Left ventricle myocardium inferior (tissue), 1 donor: ENCODE results near the gene R3HDM2. TPM values are rescaled to one million over a fixed set of nuclear protein-coding genes. Genes with fewer than 3 reads are reported as not detected.

Experiments used
- DNase-seq: peaks from one replicate; pipeline ENCODE4 v3.0.0-alpha.2; 2020
- H3K27ac ChIP-seq: fragments of 200-600 bp; replicated peaks from 2 replicates; pipeline ENCODE4 v1.8.0; 2021
- H3K27me3 ChIP-seq: fragments of 200-600 bp; 2 replicates; pipeline ENCODE4 v1.8.0; 2021; ENCODE audit warnings: low read depth
- H3K36me3 ChIP-seq: fragments of 200-600 bp; 2 replicates; pipeline ENCODE4 v1.8.0; 2021
- H3K4me1 ChIP-seq: fragments of 200-600 bp; 2 replicates; pipeline ENCODE4 v1.8.0; 2021
- H3K4me3 ChIP-seq: fragments of 200-600 bp; 2 replicates; pipeline ENCODE4 v1.8.0; 2021; ENCODE audit warnings: mild to moderate bottlenecking, moderate library complexity
- H3K9me3 ChIP-seq: fragments of 200-600 bp; replicated peaks from 2 replicates; pipeline ENCODE4 v1.8.0; 2021
- CTCF ChIP-seq: fragments of 200-600 bp; IDR thresholded peaks from 2 replicates; pipeline ENCODE4 v1.8.0; 2021; ENCODE audit warnings: antibody characterized with exemption, mild to moderate bottlenecking, borderline replicate concordance
- intact Hi-C: fragments of 100-400 bp; cut with micrococcal nuclease; formaldehyde crosslinking; loops from one replicate; pipeline ENCODE4 v1.11.0; 2022
- total RNA-seq: library from RNA; stranded (reverse); fragmentation: NEBNext Ultra II Directional; extraction: Animal tissue kit (Norgen Biotek cat#: 25700); gene quantifications from one replicate; pipeline ENCODE4 v1.2.1, GENCODE V29; 2021
- donor health status: DM: no; HTN: yes; CAD: no; lungs with severe emphysema.

R3HDM2 gene
- total RNA-seq, 1 donor from 2014 or later: 63.1 TPM

DNA sequence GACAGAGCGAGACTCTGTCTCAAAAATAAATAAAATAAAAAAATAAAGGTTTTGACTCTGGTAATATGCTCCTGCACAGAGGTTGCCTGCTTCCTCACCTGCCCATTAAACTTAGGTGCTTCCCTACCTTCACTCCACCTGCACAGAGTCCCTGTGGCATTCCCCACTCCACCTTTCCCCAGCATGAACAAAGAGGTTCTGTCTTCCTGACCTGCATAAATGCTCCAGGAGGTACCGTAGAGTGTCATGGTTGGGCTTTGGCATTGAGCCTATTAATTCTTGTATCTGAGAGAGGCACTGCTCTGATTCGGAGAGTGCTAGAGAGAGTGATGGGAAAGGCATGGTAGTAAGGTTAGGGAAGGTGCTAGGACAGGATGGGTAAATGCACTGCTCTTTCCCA lies 42.5 kb upstream of the R3HDM2 start:
- no peak for TF ChIP-seq CTCF
- no peaks in the 10 kb centered on the region for H3K36me3 ChIP-seq
- H3K27ac ChIP-seq: no peak overlapping the region
- peaks cover 100% of the 10 kb centered on the region for H3K27me3 ChIP-seq
- H3K4me1 ChIP-seq: peaks cover 20% of the 10 kb centered on the region
- no peak overlapping the region for H3K4me3 ChIP-seq
- intact Hi-C loops: no loop called here
- no peak for DNase-seq
- no peaks in the 10 kb centered on the region for H3K9me3 ChIP-seq

GRCh38 chr12:57472391-57472790 lies 41.5 kb upstream of the R3HDM2 start:
- Histone ChIP-seq H3K27me3 (peaks cover 100% of the 10 kb centered on the region), H3K36me3 (no peaks in the 10 kb centered on the region)

GRCh38 chr12:57471661-57472060 lies 40.8 kb upstream of the R3HDM2 start:
- no peaks in the 10 kb centered on the region for H3K36me3 ChIP-seq

More at GRCh38 chr12:57472391-57472790, 41.5 kb upstream of the R3HDM2 start:
- H3K27ac ChIP-seq: no peak overlapping the region
- no peak for DNase-seq
- H3K4me3 ChIP-seq: no peak overlapping the region
- peaks cover 20% of the 10 kb centered on the region for H3K4me1 ChIP-seq
- H3K9me3 ChIP-seq: no peaks in the 10 kb centered on the region
- intact Hi-C loops: no loop called here
- TF ChIP-seq CTCF: no peak

GRCh38 chr12:57470970-57471656 lies 40.3 kb upstream of the R3HDM2 start:
- no peak for TF ChIP-seq CTCF
- DNase-seq: no peak
- Histone ChIP-seq H3K27me3 (peaks cover 94% of the 10 kb centered on the region), H3K27ac (no peak overlapping the region), H3K36me3 (no peaks in the 10 kb centered on the region), H3K4me3 (no peak overlapping the region), H3K4me1 (peaks cover 17% of the 10 kb centered on the region), H3K9me3 (no peaks in the 10 kb centered on the region)
- intact Hi-C loops: no loop called here

More at GRCh38 chr12:57471661-57472060, 40.8 kb upstream of the R3HDM2 start:
- no peak overlapping the region for H3K27ac ChIP-seq
- no peak for DNase-seq
- H3K9me3 ChIP-seq: no peaks in the 10 kb centered on the region
- H3K4me1 ChIP-seq: peaks cover 20% of the 10 kb centered on the region
- no peak overlapping the region for H3K4me3 ChIP-seq
- intact Hi-C loops: no loop called here
- H3K27me3 ChIP-seq: peaks cover 99% of the 10 kb centered on the region
- TF ChIP-seq CTCF: no peak

DNA sequence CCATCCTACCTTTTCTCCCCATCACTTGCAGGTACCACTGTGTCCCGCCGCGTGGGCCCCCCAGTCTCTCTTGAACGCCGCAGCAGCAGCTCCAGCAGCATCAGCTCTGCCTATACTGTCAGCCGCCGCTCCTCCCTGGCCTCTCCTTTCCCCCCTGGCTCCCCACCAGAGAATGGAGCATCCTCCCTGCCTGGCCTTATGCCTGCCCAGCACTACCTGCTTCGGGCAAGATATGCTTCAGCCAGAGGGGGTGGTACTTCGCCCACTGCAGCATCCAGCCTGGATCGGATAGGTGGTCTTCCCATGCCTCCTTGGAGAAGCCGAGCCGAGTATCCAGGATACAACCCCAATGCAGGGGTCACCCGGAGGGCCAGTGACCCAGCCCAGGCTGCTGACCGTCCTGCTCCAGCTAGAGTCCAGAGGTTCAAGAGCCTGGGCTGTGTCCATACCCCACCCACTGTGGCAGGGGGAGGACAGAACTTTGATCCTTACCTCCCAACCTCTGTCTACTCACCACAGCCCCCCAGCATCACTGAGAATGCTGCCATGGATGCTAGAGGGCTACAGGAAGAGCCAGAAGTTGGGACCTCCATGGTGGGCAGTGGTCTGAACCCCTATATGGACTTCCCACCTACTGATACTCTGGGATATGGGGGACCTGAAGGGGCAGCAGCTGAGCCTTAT lies 39.6 kb upstream of the R3HDM2 start:
- intact Hi-C loops: no loop called here
- TF ChIP-seq CTCF: no peak
- Histone ChIP-seq H3K36me3 (no peaks in the 10 kb centered on the region), H3K27me3 (peaks cover 92% of the 10 kb centered on the region), H3K4me1 (peaks cover 10% of the 10 kb centered on the region), H3K4me3 (no peak overlapping the region), H3K27ac (no peak overlapping the region), H3K9me3 (no peaks in the 10 kb centered on the region)
- no peak for DNase-seq
